ENCODE measurements around the gene IGBP1. TPM values are rescaled to one million over a fixed set of nuclear protein-coding genes. Genes with fewer than 3 reads are reported as not detected.

The IGBP1 gene
- total RNA-seq, 6 experiments from 2014 or later: 10.0 to 15.4 (median 11.4) TPM

GRCh38 chrX:70171624-70172023 is 38.4 kb downstream of the IGBP1 start:
- H3K4me3 ChIP-seq: no peak overlapping the region
- no peaks in the 10 kb centered on the region for H3K27me3 ChIP-seq
- H3K27ac ChIP-seq: no peak overlapping the region
- intact Hi-C loops (cut with DNase I): no loop called here
- ATAC-seq (no peak), DNase-seq (no peak)
- no peaks in the 10 kb centered on the region for H3K36me3 ChIP-seq
- WGBS (ENCODE audit: insufficient coverage, low coverage, low lambda C conversion rate, missing lambda C conversion rate): 63% methylated on average over 2 of the region's 2 CpGs
- H3K9me3 ChIP-seq: no peaks in the 10 kb centered on the region
- no peak for TF ChIP-seq POLR2A (IDR thresholded peaks at IDR 0.05)
- TF ChIP-seq, protein P1, sequence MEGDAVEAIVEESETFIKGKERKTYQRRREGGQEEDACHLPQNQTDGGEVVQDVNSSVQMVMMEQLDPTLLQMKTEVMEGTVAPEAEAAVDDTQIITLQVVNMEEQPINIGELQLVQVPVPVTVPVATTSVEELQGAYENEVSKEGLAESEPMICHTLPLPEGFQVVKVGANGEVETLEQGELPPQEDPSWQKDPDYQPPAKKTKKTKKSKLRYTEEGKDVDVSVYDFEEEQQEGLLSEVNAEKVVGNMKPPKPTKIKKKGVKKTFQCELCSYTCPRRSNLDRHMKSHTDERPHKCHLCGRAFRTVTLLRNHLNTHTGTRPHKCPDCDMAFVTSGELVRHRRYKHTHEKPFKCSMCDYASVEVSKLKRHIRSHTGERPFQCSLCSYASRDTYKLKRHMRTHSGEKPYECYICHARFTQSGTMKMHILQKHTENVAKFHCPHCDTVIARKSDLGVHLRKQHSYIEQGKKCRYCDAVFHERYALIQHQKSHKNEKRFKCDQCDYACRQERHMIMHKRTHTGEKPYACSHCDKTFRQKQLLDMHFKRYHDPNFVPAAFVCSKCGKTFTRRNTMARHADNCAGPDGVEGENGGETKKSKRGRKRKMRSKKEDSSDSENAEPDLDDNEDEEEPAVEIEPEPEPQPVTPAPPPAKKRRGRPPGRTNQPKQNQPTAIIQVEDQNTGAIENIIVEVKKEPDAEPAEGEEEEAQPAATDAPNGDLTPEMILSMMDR (IDR thresholded peaks at IDR 0.05): no peak
- H3K4me1 ChIP-seq: no peaks in the 10 kb centered on the region

DNA sequence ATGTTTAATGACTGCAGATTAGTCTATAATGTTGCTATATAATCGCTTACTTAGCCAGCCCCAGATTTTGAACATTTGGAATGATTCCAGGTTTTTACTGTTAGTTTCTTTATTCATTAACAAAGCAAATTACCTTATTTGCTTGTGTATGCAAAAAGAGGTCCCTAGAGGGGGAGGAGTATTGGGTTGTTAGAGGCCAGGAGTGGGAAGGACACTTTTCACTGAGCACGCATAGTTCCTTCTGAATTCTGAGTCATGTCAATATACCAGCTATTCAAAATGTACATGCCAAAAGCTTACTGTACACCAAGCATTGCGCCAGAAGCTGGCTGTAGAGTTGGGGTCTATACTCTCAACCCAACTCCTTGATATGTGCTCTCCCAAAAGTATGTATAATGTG is 39.0 kb downstream of the IGBP1 start:
- ATAC-seq (no peak), DNase-seq (no peak)
- TF ChIP-seq, protein P1 (IDR thresholded peaks at IDR 0.05): no peak
- TF ChIP-seq POLR2A (IDR thresholded peaks at IDR 0.05): no peak
- H3K4me3 ChIP-seq: no peak overlapping the region
- no peaks in the 10 kb centered on the region for H3K27me3 ChIP-seq
- WGBS (ENCODE audit: insufficient coverage, low coverage, low lambda C conversion rate, missing lambda C conversion rate): 84% methylated on average over 3 of the region's 3 CpGs
- H3K9me3 ChIP-seq: no peaks in the 10 kb centered on the region
- H3K27ac ChIP-seq: no peak overlapping the region
- no peaks in the 10 kb centered on the region for H3K36me3 ChIP-seq
- intact Hi-C loops (cut with DNase I): no loop called here
- no peaks in the 10 kb centered on the region for H3K4me1 ChIP-seq

- intact Hi-C loops (cut with DNase I): no loop called here
- ATAC-seq (no peak), DNase-seq (no peak)
- WGBS (ENCODE audit: insufficient coverage, low coverage, low lambda C conversion rate, missing lambda C conversion rate): 27% methylated on average over 2 of the region's 4 CpGs
- Histone ChIP-seq H3K4me1 (no peaks in the 10 kb centered on the region), H3K9me3 (no peaks in the 10 kb centered on the region), H3K36me3 (no peaks in the 10 kb centered on the region), H3K27me3 (no peaks in the 10 kb centered on the region), H3K27ac (no peak overlapping the region), H3K4me3 (no peak overlapping the region)
- no peak for TF ChIP-seq POLR2A (IDR thresholded peaks at IDR 0.05)
- TF ChIP-seq, protein P1 (IDR thresholded peaks at IDR 0.05): no peak
Measured at GRCh38 chrX:70172964-70173363, 39.7 kb downstream of the IGBP1 start.

DNA sequence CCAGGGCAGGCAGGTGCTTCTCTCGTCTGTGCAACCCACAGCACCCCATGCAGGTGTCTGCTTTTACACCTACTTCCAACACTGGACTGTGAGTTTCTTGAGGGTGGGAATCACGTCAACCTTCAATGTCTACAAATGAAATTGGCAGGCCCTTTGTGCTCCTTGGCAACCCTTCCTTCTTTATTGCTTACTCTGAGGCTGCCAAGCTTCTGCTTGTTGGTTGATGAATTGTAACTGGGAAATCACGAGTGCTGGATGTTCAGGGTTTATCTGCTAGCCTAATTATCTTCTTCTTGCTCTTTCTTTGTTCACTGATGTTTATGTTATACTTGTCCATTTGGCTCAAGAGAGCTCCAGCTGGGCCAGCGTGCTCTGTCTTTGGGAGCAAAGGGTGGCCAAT is 41.5 kb downstream of the IGBP1 start:
- no peak overlapping the region for H3K27ac ChIP-seq
- H3K4me1 ChIP-seq: no peaks in the 10 kb centered on the region
- no peaks in the 10 kb centered on the region for H3K9me3 ChIP-seq
- WGBS (ENCODE audit: insufficient coverage, low coverage, low lambda C conversion rate, missing lambda C conversion rate): 36% methylated on average over 3 of the region's 4 CpGs
- no peaks in the 10 kb centered on the region for H3K27me3 ChIP-seq
- intact Hi-C loops (cut with DNase I): no loop called here
- DNase-seq: no peak
- no peaks in the 10 kb centered on the region for H3K36me3 ChIP-seq
- H3K4me3 ChIP-seq: no peak overlapping the region
- no peak for ATAC-seq
- no peak for TF ChIP-seq POLR2A (IDR thresholded peaks at IDR 0.05)
- TF ChIP-seq, protein P1 (IDR thresholded peaks at IDR 0.05): no peak

DNA sequence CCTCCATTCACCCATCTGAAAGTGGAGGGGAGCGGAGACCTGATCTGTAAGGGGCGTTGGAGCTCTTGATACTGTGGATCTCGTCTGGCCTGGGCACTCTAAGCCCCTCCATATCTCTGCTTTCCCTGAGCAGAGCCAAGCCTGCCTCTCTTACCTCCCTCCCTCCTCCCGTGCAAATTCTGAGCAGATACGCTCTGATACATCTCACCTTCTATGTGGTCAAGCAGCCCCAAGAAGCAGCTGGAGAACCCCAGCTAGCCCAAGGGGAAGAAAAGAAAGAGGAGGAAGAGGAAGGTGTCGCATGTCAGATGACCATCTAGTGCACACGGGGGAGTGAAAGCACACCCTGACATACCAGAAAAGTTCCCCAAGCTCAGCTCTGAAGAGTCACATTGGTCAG is 42.1 kb downstream of the IGBP1 start:
- DNase-seq (no peak), ATAC-seq (no peak)
- H3K27me3 ChIP-seq: no peaks in the 10 kb centered on the region
- no peaks in the 10 kb centered on the region for H3K36me3 ChIP-seq
- no peaks in the 10 kb centered on the region for H3K4me1 ChIP-seq
- intact Hi-C loops (cut with DNase I): no loop called here
- H3K4me3 ChIP-seq: no peak overlapping the region
- no peak overlapping the region for H3K27ac ChIP-seq
- WGBS (ENCODE audit: insufficient coverage, low coverage, low lambda C conversion rate, missing lambda C conversion rate): 65% methylated on average over 4 of the region's 7 CpGs
- no peaks in the 10 kb centered on the region for H3K9me3 ChIP-seq
- TF ChIP-seq, protein P1 (IDR thresholded peaks at IDR 0.05): no peak
- TF ChIP-seq POLR2A (IDR thresholded peaks at IDR 0.05): no peak

All from right lobe of liver (tissue), 6 donors.